Type B pancreatic cell (in vitro differentiated cells): ENCODE data around the gene PTEN. TPM values are rescaled to one million over a fixed set of nuclear protein-coding genes. Genes with fewer than 3 reads are reported as not detected.

Experiments used
- DNase-seq: peaks from one replicate; pipeline ENCODE4 v3.0.0; 2021; ENCODE audit warnings: mixed read lengths; ENCODE audit not compliant: unreplicated experiment; ENCODE audit errors: extremely low spot score
- H3K27ac Mint-ChIP-seq: 2 replicates; pipeline ENCODE4 v1.8.0; 2021; ENCODE audit warnings: mild to moderate bottlenecking, mixed read lengths
- H3K27me3 Mint-ChIP-seq: 2 replicates; pipeline ENCODE4 v1.8.0; 2021; ENCODE audit warnings: mixed read lengths
- H3K36me3 Mint-ChIP-seq: 2 replicates; pipeline ENCODE4 v1.8.0; 2021; ENCODE audit warnings: mixed read lengths
- H3K4me1 Mint-ChIP-seq: one replicate; pipeline ENCODE4 v1.8.0; 2021; ENCODE audit warnings: mixed read lengths; ENCODE audit not compliant: unreplicated experiment
- H3K4me3 Mint-ChIP-seq: 2 replicates; pipeline ENCODE4 v1.8.0; 2021; ENCODE audit warnings: mild to moderate bottlenecking, mixed read lengths
- H3K9me3 Mint-ChIP-seq: 2 replicates; pipeline ENCODE4 v1.8.0; 2021; ENCODE audit warnings: mixed read lengths
- total RNA-seq: library from RNA; stranded (reverse); gene quantifications from 2 replicates; pipeline ENCODE4 v1.2.1, GENCODE V29; 2021; ENCODE audit warnings: low replicate concordance
- TF ChIP-seq, protein P1 (sequence below): fragments of 200-600 bp; sonication (generic); conservative IDR thresholded peaks from 2 replicates; pipeline ENCODE4 v1.5.0; 2021; ENCODE audit warnings: antibody characterized with exemption, mild to moderate bottlenecking

PTEN gene
- total RNA-seq, 1 donor from 2014 or later: 93.1 TPM

DNA sequence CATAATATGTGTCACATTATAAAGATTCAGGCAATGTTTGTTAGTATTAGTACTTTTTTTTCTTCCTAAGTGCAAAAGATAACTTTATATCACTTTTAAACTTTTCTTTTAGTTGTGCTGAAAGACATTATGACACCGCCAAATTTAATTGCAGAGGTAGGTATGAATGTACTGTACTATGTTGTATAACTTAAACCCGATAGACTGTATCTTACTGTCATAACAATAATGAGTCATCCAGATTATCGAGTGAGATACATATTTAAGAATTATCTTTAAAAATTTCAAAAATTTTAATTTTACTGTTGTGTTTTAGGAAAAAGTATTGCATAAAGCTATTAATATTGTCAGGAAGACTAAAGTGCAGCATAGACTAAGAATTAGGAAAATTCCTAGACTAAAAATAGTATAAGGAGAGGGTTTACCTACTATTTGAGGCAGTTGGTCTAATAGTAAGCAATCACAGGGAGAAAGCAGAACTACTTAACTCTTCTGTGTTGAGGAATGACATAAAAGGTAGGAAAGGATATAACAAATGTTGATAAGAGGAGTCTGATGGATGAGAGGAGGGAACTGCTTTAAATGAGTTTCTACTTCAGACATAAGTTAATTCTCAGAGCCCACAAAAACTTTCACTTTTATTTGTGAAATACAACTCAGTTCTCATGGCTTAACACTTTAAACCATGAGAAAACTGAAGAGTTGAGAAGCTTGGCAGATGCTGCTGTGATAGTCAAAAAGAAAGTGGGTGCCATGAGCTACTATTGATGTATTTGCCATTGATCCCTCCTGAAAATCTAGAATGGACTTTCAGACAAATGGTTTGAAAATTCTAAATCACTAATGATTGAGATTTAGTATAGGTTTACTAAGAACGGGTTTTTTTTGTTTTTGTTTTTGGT is 67.8 kb downstream of the PTEN start:
- H3K27ac Mint-ChIP-seq: no peak overlapping the region

DNA sequence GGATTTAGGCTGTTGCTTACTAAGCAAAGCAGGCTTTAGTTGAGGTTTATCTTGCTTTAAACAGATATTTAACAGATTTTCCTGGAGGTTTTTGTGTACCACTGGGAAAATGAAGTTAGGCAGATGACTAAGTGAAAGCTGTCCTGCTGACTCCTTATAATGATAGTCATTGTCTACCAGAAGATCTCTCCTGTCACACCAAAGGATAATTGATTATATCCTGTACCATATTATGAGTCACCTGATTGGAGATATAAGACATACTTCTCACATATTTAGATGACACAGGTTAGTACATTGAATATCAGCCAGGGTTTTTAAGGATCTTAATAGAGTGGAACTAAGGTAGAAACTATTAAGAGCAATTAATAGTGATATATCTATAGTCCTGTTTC is 68.4 kb downstream of the PTEN start:
- Mint-ChIP-seq H3K36me3 (peaks cover 35% of the 10 kb centered on the region), H3K9me3 (no peaks in the 10 kb centered on the region), H3K27ac (no peak overlapping the region), H3K4me1 (no peaks in the 10 kb centered on the region), H3K27me3 (no peaks in the 10 kb centered on the region), H3K4me3 (no peak overlapping the region)
- TF ChIP-seq, protein P1, sequence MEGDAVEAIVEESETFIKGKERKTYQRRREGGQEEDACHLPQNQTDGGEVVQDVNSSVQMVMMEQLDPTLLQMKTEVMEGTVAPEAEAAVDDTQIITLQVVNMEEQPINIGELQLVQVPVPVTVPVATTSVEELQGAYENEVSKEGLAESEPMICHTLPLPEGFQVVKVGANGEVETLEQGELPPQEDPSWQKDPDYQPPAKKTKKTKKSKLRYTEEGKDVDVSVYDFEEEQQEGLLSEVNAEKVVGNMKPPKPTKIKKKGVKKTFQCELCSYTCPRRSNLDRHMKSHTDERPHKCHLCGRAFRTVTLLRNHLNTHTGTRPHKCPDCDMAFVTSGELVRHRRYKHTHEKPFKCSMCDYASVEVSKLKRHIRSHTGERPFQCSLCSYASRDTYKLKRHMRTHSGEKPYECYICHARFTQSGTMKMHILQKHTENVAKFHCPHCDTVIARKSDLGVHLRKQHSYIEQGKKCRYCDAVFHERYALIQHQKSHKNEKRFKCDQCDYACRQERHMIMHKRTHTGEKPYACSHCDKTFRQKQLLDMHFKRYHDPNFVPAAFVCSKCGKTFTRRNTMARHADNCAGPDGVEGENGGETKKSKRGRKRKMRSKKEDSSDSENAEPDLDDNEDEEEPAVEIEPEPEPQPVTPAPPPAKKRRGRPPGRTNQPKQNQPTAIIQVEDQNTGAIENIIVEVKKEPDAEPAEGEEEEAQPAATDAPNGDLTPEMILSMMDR: no peak
- DNase-seq: no peak

More for the DNA sequence above, 67.8 kb downstream of the PTEN start:
- Mint-ChIP-seq H3K9me3 (no peaks in the 10 kb centered on the region), H3K27me3 (no peaks in the 10 kb centered on the region), H3K4me1 (peaks cover 3% of the 10 kb centered on the region), H3K4me3 (no peak overlapping the region), H3K36me3 (peaks cover 34% of the 10 kb centered on the region)
- no peak for DNase-seq
- TF ChIP-seq, protein P1: no peak

DNA sequence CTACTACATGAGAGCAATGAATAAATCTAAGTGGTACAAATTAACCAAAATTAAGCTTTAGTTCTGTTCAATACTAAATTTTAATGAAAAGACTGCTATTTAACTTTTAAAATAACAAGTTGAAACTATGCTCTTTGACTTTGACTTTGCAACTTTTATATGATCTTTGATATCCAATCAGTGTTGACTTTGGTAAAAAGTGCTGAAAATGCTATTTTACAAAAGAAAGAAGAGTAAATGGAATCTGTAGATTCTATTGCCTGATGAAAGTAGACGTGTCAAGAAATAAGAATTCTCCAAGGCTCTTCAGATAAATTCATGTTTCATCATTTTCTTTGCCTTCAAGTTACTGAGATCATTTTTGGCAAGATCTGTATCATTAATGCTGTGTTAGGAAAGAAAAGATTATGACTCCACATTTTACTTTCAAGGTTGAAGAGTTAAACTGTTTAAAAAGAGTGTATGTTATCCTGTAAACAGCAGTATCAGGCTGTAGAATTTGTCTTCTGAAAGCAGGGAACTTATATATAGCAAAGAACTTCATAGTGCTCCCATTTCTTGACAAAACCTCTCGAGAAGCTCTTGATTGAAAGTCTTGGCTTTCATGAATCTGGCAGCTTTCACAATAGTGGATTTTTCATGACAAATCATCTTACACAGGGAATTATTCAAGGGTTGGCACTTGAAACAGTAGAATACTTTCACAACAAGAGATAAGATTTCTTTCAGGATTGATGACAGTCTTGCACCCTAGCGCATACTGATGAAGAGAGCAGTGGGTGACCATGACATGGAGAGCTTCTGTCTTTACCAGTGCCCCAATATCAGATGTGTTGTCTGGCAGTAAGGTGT is 72.1 kb downstream of the PTEN start:
- DNase-seq: no peak
- Mint-ChIP-seq H3K4me3 (no peak overlapping the region), H3K4me1 (peaks cover 19% of the 10 kb centered on the region), H3K9me3 (no peaks in the 10 kb centered on the region), H3K27ac (no peak overlapping the region), H3K36me3 (peaks cover 38% of the 10 kb centered on the region), H3K27me3 (no peaks in the 10 kb centered on the region)
- TF ChIP-seq, protein P1: no peak

DNA sequence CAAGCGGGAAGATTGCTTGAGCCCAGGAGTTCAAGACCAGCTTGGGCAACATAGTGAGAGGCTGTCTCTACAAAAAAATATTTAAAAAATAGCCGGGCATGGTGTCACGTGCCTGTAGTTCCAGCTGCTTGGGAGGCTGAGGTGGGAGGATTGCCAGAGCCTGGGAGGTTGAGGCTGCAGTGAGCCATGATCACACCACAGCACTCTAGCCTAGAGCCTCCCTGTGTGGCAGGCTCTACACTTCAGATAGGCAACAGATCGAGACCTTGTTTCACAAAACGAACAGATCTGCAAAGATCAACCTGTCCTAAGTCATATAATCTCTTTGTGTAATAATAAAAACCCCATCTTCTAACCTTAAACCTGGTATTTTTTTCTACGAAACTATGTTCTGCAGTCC is 76.8 kb downstream of the PTEN start:
- Mint-ChIP-seq H3K36me3 (peaks cover 54% of the 10 kb centered on the region), H3K4me3 (no peak overlapping the region), H3K27me3 (no peaks in the 10 kb centered on the region), H3K9me3 (no peaks in the 10 kb centered on the region), H3K4me1 (peaks cover 19% of the 10 kb centered on the region), H3K27ac (no peak overlapping the region)
- no peak for DNase-seq
- TF ChIP-seq, protein P1: no peak

DNA sequence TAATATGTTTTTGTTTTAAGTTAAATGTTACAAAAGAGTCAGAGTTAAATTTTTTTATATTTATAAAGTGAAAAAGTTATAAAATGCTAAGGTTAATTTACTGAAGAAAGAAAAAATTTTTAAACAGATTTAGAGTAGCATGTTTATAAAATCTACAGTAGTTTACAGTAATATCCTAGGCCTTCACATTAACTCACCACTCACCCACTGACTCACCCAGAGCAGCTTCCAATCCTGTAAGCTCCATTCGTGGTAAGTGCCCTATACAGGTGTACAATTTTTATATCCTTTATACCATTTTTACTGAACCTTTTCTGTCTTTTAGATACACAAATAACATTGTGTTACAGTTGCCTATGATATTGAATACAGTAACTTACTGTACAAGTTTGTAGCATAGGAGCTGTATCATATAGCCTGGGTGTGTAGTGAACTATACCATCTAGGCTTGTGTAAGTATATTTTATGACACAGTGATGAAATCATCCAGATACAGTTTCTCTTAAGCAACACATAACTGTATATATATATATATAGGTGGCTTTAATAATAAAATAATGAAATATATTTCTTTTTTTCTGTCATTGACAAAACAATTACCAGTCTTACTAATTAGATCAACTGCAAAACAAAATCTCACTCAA is 79.6 kb downstream of the PTEN start:
- Mint-ChIP-seq H3K27ac (no peak overlapping the region), H3K9me3 (no peaks in the 10 kb centered on the region), H3K4me3 (no peak overlapping the region), H3K27me3 (no peaks in the 10 kb centered on the region), H3K4me1 (peaks cover 20% of the 10 kb centered on the region), H3K36me3 (peaks cover 42% of the 10 kb centered on the region)
- no peak for DNase-seq
- TF ChIP-seq, protein P1: no peak
